BLaER1 treated with 17β-estradiol and CSF1 and Interleukin-3, amounts not matched to agents 10 nM and 100 nM (cell line): ENCODE results near the gene WNT4.
A peak's percentile ranks its signal among the peaks of the same experiment; 100 is the strongest.

Experiments
- H3K27ac ChIP-seq, 11 experiments: shearing (Covaris generic); formaldehyde crosslinking; 2 replicates each; pipeline ENCODE4 v1.8.1; 2022
- H3K27me3 ChIP-seq, 11 experiments: shearing (Covaris generic); formaldehyde crosslinking; 2 replicates each; pipeline ENCODE4 v1.8.1; 2022
- H3K36me3 ChIP-seq, 11 experiments: shearing (Covaris generic); formaldehyde crosslinking; 2 replicates each; pipeline ENCODE4 v1.8.1; 2022
- H3K4me1 ChIP-seq, 10 experiments: shearing (Covaris generic); formaldehyde crosslinking; 2 replicates each; pipeline ENCODE4 v1.8.1; 2022
- H3K4me2 ChIP-seq, 11 experiments: shearing (Covaris generic); formaldehyde crosslinking; 2 replicates each; pipeline ENCODE4 v1.8.1; 2022
- H3K4me3 ChIP-seq, 10 experiments: shearing (Covaris generic); formaldehyde crosslinking; 2 replicates each; pipeline ENCODE4 v1.8.1; 2022
- H3K9ac ChIP-seq, 11 experiments: shearing (Covaris generic); formaldehyde crosslinking; 2 replicates each; pipeline ENCODE4 v1.8.1; 2022
- H3K9me3 ChIP-seq, 11 experiments: shearing (Covaris generic); formaldehyde crosslinking; replicated peaks in 1 of 11; 2 replicates each; pipeline ENCODE4 v1.8.1; 2022
- H4K20me1 ChIP-seq, 11 experiments: shearing (Covaris generic); formaldehyde crosslinking; 2 replicates each; pipeline ENCODE4 v1.8.1; 2022
- Cebpa-rat ChIP-seq, 11 experiments: shearing (Covaris generic); IDR thresholded peaks; 2 replicates each; pipeline ENCODE4 v1.8.1; 2022

WNT4 gene

GRCh38 chr1:22168412-22168973 lies 25.6 kb upstream of the WNT4 start:
- H3K4me1 ChIP-seq: peaks cover 16 to 27% (median 23%) of the 10 kb centered on the region in 10 experiments
- peak overlapping the region in 3 of 11 experiments; percentile 18 to 28 (median 20); a peak in 3 of 22 replicates for H3K4me2 ChIP-seq

GRCh38 chr1:22166439-22166838 lies 23.5 kb upstream of the WNT4 start:
- TF ChIP-seq Cebpa-rat (IDR thresholded peaks at IDR 0.05): no peak
- no peak overlapping the region for H3K27ac ChIP-seq
- no peaks in the 10 kb centered on the region for H4K20me1 ChIP-seq
- H3K9ac ChIP-seq: no peak overlapping the region
- no peak overlapping the region for H3K4me2 ChIP-seq
- H3K4me3 ChIP-seq: no peak overlapping the region
- no peaks in the 10 kb centered on the region for H3K9me3 ChIP-seq
- no peaks in the 10 kb centered on the region for H3K36me3 ChIP-seq
- H3K27me3 ChIP-seq: no peaks in the 10 kb centered on the region; a peak in 1 of 22 replicates
- peaks cover 24 to 47% (median 43%) of the 10 kb centered on the region in 10 experiments for H3K4me1 ChIP-seq

More at GRCh38 chr1:22168412-22168973, 25.6 kb upstream of the WNT4 start:
- Histone ChIP-seq H3K27me3 (no peaks in the 10 kb centered on the region; a peak in 1 of 22 replicates), H3K9me3 (no peaks in the 10 kb centered on the region), H3K27ac (no peak overlapping the region), H4K20me1 (no peaks in the 10 kb centered on the region; a peak in 1 of 22 replicates), H3K36me3 (no peaks in the 10 kb centered on the region), H3K9ac (no peak overlapping the region), H3K4me3 (no peak overlapping the region)
- TF ChIP-seq Cebpa-rat (IDR thresholded peaks at IDR 0.05): no peak

- Histone ChIP-seq H3K4me1 (peaks cover 38 to 60% (median 56%) of the 10 kb centered on the region in 10 experiments), H3K27ac (no peak overlapping the region), H3K27me3 (no peaks in the 10 kb centered on the region; a peak in 1 of 22 replicates), H4K20me1 (0 out of 22 replicates have a peak, but pooled peaks cover 0 to 5% (median 0%) of the 10 kb centered on the region in 11 experiments), H3K36me3 (no peaks in the 10 kb centered on the region), H3K4me3 (no peak overlapping the region), H3K9ac (no peak overlapping the region), H3K4me2 (peak overlapping the region in 10 of 11 experiments; percentile 1 to 96 (median 54); a peak in 16 of 22 replicates), H3K9me3 (no peaks in the 10 kb centered on the region)
- no peak for TF ChIP-seq Cebpa-rat (IDR thresholded peaks at IDR 0.05)
These were observed 22.2 kb upstream of the WNT4 start for GRCh38 chr1:22164841-22165808.

- Histone ChIP-seq H3K4me2 (peak overlapping the region; percentile 41 to 96 (median 84)), H3K9me3 (no peaks in the 10 kb centered on the region), H3K27me3 (no peaks in the 10 kb centered on the region), H3K36me3 (no peaks in the 10 kb centered on the region), H3K4me1 (peaks cover 40 to 76% (median 69%) of the 10 kb centered on the region in 10 experiments), H3K27ac (peak overlapping the region in 4 of 11 experiments; percentile 13 to 39 (median 20); a peak in 3 of 22 replicates), H4K20me1 (0 out of 22 replicates have a peak, but pooled peaks cover 0 to 5% (median 0%) of the 10 kb centered on the region in 11 experiments), H3K4me3 (no peak overlapping the region), H3K9ac (peak overlapping the region in 6 of 11 experiments; percentile 10 to 55 (median 36); a peak in 6 of 22 replicates)
- no peak for TF ChIP-seq Cebpa-rat (IDR thresholded peaks at IDR 0.05)
These were observed 20.7 kb upstream of the WNT4 start for GRCh38 chr1:22163564-22163963.

- Histone ChIP-seq H3K27me3 (no peaks in the 10 kb centered on the region), H3K27ac (peak overlapping the region in 3 of 11 experiments; percentile 5 to 31 (median 7); a peak in 2 of 22 replicates)
These were observed 20.2 kb upstream of the WNT4 start for GRCh38 chr1:22163137-22163536.

GRCh38 chr1:22159891-22160290 lies 17.0 kb upstream of the WNT4 start:
- peak overlapping the region in 2 of 10 experiments; percentile 12 to 22; a peak in 2 of 20 replicates for H3K4me3 ChIP-seq
- H3K27me3 ChIP-seq: 0 out of 22 replicates have a peak, but pooled peaks cover 0 to 2% (median 0%) of the 10 kb centered on the region in 11 experiments
- H3K9ac ChIP-seq: peak overlapping the region in 4 of 11 experiments; percentile 48 to 63 (median 49); a peak in 7 of 22 replicates
- peak overlapping the region in 4 of 11 experiments; percentile 13 to 43 (median 30); a peak in 5 of 22 replicates for H3K27ac ChIP-seq
- no peak for TF ChIP-seq Cebpa-rat (IDR thresholded peaks at IDR 0.05)
- H3K36me3 ChIP-seq: no peaks in the 10 kb centered on the region
- H4K20me1 ChIP-seq: 0 out of 22 replicates have a peak, but pooled peaks cover 0 to 5% (median 0%) of the 10 kb centered on the region in 11 experiments
- H3K9me3 ChIP-seq: no peaks in the 10 kb centered on the region
- peaks cover 37 to 92% (median 83%) of the 10 kb centered on the region in 10 experiments for H3K4me1 ChIP-seq
- peak overlapping the region; percentile 59 to 96 (median 84) for H3K4me2 ChIP-seq

More at GRCh38 chr1:22163137-22163536, 20.2 kb upstream of the WNT4 start:
- Histone ChIP-seq H3K36me3 (no peaks in the 10 kb centered on the region), H3K4me2 (peak overlapping the region in 9 of 11 experiments; percentile 73 to 96 (median 86); a peak in 19 of 22 replicates), H3K9ac (peak overlapping the region in 3 of 11 experiments; percentile 18 to 34 (median 24); a peak in 4 of 22 replicates), H3K4me1 (peaks cover 37 to 76% (median 69%) of the 10 kb centered on the region in 10 experiments), H4K20me1 (0 out of 22 replicates have a peak, but pooled peaks cover 0 to 5% (median 0%) of the 10 kb centered on the region in 11 experiments), H3K4me3 (no peak overlapping the region; a peak in 1 of 20 replicates), H3K9me3 (no peaks in the 10 kb centered on the region)
- TF ChIP-seq Cebpa-rat (IDR thresholded peaks at IDR 0.05): no peak

GRCh38 chr1:22158654-22159053 lies 15.8 kb upstream of the WNT4 start:
- Histone ChIP-seq H4K20me1 (peaks cover 0 to 10% (median 0%) of the 10 kb centered on the region in 11 experiments; a peak in 2 of 22 replicates), H3K4me1 (peaks cover 41 to 92% (median 83%) of the 10 kb centered on the region in 10 experiments), H3K9me3 (no peaks in the 10 kb centered on the region), H3K27ac (no peak overlapping the region), H3K4me2 (peak overlapping the region in 6 of 11 experiments; percentile 14 to 96 (median 87); a peak in 8 of 22 replicates), H3K27me3 (peaks cover 0 to 14% (median 0%) of the 10 kb centered on the region in 11 experiments; a peak in 3 of 22 replicates), H3K4me3 (no peak overlapping the region), H3K9ac (no peak overlapping the region), H3K36me3 (no peaks in the 10 kb centered on the region)
- no peak for TF ChIP-seq Cebpa-rat (IDR thresholded peaks at IDR 0.05)

GRCh38 chr1:22157359-22157966 lies 14.6 kb upstream of the WNT4 start:
- Histone ChIP-seq H3K4me2 (0 out of 22 replicates have a peak overlapping the region, but pooled peaks of 2 of the 11 experiments have one; percentile 81), H3K36me3 (no peaks in the 10 kb centered on the region), H3K9ac (no peak overlapping the region), H3K27me3 (peaks cover 0 to 18% (median 0%) of the 10 kb centered on the region in 11 experiments; a peak in 3 of 22 replicates), H4K20me1 (peaks cover 0 to 18% (median 0%) of the 10 kb centered on the region in 11 experiments; a peak in 3 of 22 replicates), H3K9me3 (no peaks in the 10 kb centered on the region), H3K27ac (no peak overlapping the region), H3K4me3 (no peak overlapping the region), H3K4me1 (peaks cover 41 to 92% (median 81%) of the 10 kb centered on the region in 10 experiments)
- no peak for TF ChIP-seq Cebpa-rat (IDR thresholded peaks at IDR 0.05)
